Gastrocnemius medialis (tissue), 4 donors: ENCODE data around the gene CCDC183.
"Not testable (repeated sequence)": the region's sequence is repeated elsewhere in the genome, so short reads cannot be mapped to it uniquely, and the experiment has no call there.

ENCODE experiments used
- POLR2A ChIP-seq, 2 donors: fragments of 450-650 bp; IDR thresholded peaks; one replicate each; pipeline ENCODE4 v1.6.1; 2017; ENCODE audit warnings: antibody characterized with exemption in 2 of 2, mild to moderate bottlenecking in 2 of 2, moderate library complexity in 2 of 2
- TF ChIP-seq, protein P1 (sequence below), 5 experiments: fragments of 450-650 bp in 3 of 5; fragments of 200-600 bp in 2 of 5; sonication (generic) in 2 of 5; IDR thresholded peaks in 4 of 5; conservative IDR thresholded peaks in 1 of 5; 1 replicate in 4 of 5; 2 replicates in 1 of 5; pipeline ENCODE4 v1.5.1; 2016 to 2019; ENCODE audit warnings: antibody characterized with exemption in 5 of 5, mild to moderate bottlenecking in 3 of 5, moderate library complexity in 3 of 5

DNA sequence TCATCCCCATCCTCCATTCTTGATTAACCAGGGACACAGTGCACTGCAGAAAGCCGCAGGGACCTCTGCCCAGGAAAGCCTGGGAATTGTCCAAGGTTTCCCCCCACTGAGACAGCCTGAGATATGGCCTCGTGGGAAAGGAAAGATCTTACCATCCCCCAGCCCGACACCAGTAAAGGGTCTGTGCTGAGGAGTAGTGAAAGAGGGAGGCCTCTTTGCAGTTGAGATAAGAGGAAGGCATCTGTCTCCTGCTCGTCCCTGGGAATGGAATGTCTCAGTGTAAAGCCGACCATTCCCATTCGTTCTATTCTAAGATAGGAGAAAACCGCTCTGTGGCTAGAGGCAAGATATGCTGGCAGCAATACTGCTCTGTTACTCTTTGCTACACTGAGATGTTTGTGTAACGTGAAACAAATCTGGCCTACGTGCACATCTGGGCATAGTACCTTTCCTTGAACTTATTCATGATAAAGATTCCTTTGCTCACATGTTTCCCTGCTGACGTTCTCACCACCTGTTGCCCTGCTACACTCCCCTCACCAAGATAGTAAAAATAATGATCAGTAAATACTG lies 723 bp downstream of the CCDC183 start:
- TF ChIP-seq, protein P1, sequence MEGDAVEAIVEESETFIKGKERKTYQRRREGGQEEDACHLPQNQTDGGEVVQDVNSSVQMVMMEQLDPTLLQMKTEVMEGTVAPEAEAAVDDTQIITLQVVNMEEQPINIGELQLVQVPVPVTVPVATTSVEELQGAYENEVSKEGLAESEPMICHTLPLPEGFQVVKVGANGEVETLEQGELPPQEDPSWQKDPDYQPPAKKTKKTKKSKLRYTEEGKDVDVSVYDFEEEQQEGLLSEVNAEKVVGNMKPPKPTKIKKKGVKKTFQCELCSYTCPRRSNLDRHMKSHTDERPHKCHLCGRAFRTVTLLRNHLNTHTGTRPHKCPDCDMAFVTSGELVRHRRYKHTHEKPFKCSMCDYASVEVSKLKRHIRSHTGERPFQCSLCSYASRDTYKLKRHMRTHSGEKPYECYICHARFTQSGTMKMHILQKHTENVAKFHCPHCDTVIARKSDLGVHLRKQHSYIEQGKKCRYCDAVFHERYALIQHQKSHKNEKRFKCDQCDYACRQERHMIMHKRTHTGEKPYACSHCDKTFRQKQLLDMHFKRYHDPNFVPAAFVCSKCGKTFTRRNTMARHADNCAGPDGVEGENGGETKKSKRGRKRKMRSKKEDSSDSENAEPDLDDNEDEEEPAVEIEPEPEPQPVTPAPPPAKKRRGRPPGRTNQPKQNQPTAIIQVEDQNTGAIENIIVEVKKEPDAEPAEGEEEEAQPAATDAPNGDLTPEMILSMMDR (IDR thresholded peaks at IDR 0.05 in 4 of 5, conservative IDR thresholded peaks at IDR 0.05 in 1 of 5), result not testable (repeated sequence)
- not testable (repeated sequence) for TF ChIP-seq POLR2A (IDR thresholded peaks at IDR 0.05)
